BLaER1 (cell line): ENCODE data around the gene USP36.
A peak's percentile ranks its signal among the peaks of the same experiment; 100 is the strongest.

Source experiments
- H3K27ac ChIP-seq: shearing (Covaris generic); formaldehyde crosslinking; 2 replicates; pipeline ENCODE4 v1.8.1; 2022
- H3K27me3 ChIP-seq: shearing (Covaris generic); formaldehyde crosslinking; 2 replicates; pipeline ENCODE4 v1.8.1; 2022
- H3K36me3 ChIP-seq: shearing (Covaris generic); formaldehyde crosslinking; 2 replicates; pipeline ENCODE4 v1.8.1; 2022
- H3K4me1 ChIP-seq: shearing (Covaris generic); formaldehyde crosslinking; 2 replicates; pipeline ENCODE4 v1.8.1; 2022
- H3K4me2 ChIP-seq: shearing (Covaris generic); formaldehyde crosslinking; 2 replicates; pipeline ENCODE4 v1.8.1; 2022
- H3K4me3 ChIP-seq: shearing (Covaris generic); formaldehyde crosslinking; 2 replicates; pipeline ENCODE4 v1.8.1; 2022
- H3K9ac ChIP-seq: shearing (Covaris generic); formaldehyde crosslinking; 2 replicates; pipeline ENCODE4 v1.8.1; 2022
- H3K9me3 ChIP-seq: shearing (Covaris generic); formaldehyde crosslinking; 2 replicates; pipeline ENCODE4 v1.8.1; 2022
- H4K20me1 ChIP-seq: shearing (Covaris generic); formaldehyde crosslinking; 2 replicates; pipeline ENCODE4 v1.8.1; 2022
- Cebpa-rat ChIP-seq: shearing (Covaris generic); IDR thresholded peaks from 2 replicates; pipeline ENCODE4 v1.8.1; 2022

The USP36 gene

DNA sequence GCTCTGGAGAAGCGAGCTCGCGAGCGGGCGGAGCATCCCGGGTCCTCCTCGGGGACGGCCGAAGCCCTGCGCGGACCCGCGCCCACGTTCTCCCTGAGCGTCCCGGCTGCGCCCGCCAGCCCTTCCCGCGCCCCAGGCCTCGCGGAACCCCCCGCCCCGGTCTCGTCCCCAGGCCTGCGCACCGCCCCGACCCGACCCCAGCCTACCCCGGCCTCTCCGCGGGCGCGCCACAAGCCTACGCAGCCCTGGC, 159 bp downstream of the USP36 start:
- H3K36me3 ChIP-seq, result peaks cover 33% of the 10 kb centered on the region
- TF ChIP-seq Cebpa-rat, result no peak

GRCh38 chr17:78839762-78840529, 668 bp downstream of the USP36 start:
- Histone ChIP-seq H3K27ac (peak overlapping the region; percentile 91), H3K4me1 (peaks cover 47% of the 10 kb centered on the region), H3K4me3 (peak overlapping the region; percentile 95), H3K4me2 (peak overlapping the region; percentile 86), H3K36me3 (peaks cover 38% of the 10 kb centered on the region), H4K20me1 (peaks cover 56% of the 10 kb centered on the region), H3K9me3 (no peaks in the 10 kb centered on the region), H3K9ac (peak overlapping the region; percentile 92), H3K27me3 (no peaks in the 10 kb centered on the region)
- no peak for TF ChIP-seq Cebpa-rat

More for the DNA sequence above, 159 bp downstream of the USP36 start:
- Histone ChIP-seq H3K4me3 (peak overlapping the region; percentile 95), H3K27me3 (no peaks in the 10 kb centered on the region), H4K20me1 (peaks cover 51% of the 10 kb centered on the region), H3K9me3 (no peaks in the 10 kb centered on the region), H3K4me1 (peaks cover 47% of the 10 kb centered on the region), H3K4me2 (peak overlapping the region; percentile 86), H3K27ac (peak overlapping the region; percentile 91), H3K9ac (peak overlapping the region; percentile 92)

DNA sequence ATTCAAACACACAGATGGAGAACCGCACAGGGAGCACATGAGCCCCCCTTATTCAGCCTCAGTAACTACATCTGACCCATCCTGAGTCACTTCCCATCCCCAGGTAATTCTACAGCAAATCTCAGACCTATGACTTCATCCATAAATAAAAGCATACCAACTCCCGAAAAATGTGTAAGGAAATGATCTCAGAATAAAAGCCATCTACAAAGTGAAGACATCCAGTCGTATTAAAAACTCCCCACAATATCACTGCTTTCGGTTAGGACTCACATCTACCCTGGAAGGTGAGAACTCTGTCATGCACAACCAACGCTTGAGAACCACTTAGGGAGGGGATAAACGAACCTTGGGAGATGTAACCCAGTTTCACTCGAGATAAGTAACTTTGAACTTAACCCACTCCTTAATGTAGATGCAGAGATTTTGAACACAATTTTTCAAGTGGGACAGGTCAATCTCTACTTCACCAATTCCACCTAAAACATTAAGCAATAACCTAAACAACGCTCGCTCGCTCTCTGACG, 1.3 kb downstream of the USP36 start:
- no peak for TF ChIP-seq Cebpa-rat
- Histone ChIP-seq H3K27ac (peak overlapping the region; percentile 91; the same call in 1 of the 2 replicates), H4K20me1 (peaks cover 63% of the 10 kb centered on the region), H3K4me1 (peaks cover 44% of the 10 kb centered on the region), H3K4me3 (peak overlapping the region; percentile 95), H3K9ac (peak overlapping the region; percentile 92), H3K4me2 (peak overlapping the region; percentile 86), H3K9me3 (no peaks in the 10 kb centered on the region), H3K36me3 (peaks cover 45% of the 10 kb centered on the region), H3K27me3 (no peaks in the 10 kb centered on the region)

DNA sequence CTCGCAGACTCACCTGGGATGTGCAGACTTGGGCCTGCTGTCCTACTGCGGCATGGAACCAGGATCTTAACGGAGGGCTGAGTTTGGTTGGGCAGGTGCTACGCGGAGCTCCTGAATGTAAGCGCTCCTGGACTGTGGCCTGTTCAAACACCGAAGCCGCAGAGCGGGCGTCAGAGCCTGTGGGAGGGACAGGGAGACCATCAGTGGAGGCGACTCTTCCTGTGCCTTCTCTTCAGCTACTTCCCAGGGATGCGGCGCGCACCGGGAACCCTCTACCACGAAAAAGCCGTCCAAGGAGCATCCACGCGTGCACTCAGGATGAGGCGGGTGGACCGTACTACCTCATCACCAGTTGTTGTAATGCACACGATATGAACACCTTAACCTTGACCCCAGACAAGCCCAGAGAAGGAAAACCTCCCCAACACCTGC, 2.0 kb downstream of the USP36 start:
- Histone ChIP-seq H3K27me3 (no peaks in the 10 kb centered on the region), H3K36me3 (peaks cover 52% of the 10 kb centered on the region), H4K20me1 (peaks cover 68% of the 10 kb centered on the region), H3K4me1 (peaks cover 37% of the 10 kb centered on the region), H3K4me2 (peak overlapping the region; percentile 86), H3K9me3 (no peaks in the 10 kb centered on the region), H3K9ac (peak overlapping the region; percentile 92), H3K27ac (no peak overlapping the region), H3K4me3 (no peak overlapping the region; the same call in 1 of the 2 replicates)
- TF ChIP-seq Cebpa-rat, result no peak

DNA sequence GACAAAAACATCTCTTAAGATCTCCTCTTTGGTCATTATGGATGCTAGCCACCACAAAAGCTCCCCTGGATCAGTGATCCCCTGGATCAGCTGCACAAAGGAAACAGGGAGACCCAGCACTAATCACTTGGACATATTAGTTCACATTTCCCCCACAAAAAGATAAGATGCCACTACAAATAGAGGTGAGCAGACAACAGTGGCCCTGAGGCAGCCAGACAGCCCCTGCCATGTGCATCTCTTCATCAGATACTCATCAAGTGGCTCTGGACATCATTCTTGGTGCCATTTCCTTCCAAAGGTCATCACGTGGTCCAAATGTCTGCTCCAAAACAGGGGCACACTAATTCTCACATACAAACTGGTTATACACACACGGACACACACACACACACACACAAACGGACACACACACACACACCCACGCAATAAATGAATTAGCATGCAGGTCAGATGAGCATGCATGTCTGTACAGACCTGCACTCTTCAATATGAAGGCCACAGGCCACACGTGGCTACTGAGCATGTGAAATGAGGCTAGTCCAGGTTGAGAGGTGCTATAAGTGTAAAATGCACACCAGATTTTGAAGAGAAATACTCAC, 4.1 kb downstream of the USP36 start:
- H3K4me1 ChIP-seq, result peaks cover 21% of the 10 kb centered on the region
- no peak overlapping the region for H3K4me2 ChIP-seq
- no peak for TF ChIP-seq Cebpa-rat
- H3K4me3 ChIP-seq, result no peak overlapping the region
- peaks cover 89% of the 10 kb centered on the region for H4K20me1 ChIP-seq
- H3K36me3 ChIP-seq, result peaks cover 73% of the 10 kb centered on the region
- H3K9ac ChIP-seq, result no peak overlapping the region
- H3K9me3 ChIP-seq, result no peaks in the 10 kb centered on the region
- H3K27ac ChIP-seq, result no peak overlapping the region
- no peaks in the 10 kb centered on the region for H3K27me3 ChIP-seq

- no peak for TF ChIP-seq Cebpa-rat
- Histone ChIP-seq H3K9me3 (no peaks in the 10 kb centered on the region), H3K4me3 (no peak overlapping the region), H3K27ac (no peak overlapping the region), H4K20me1 (peaks cover 98% of the 10 kb centered on the region), H3K9ac (no peak overlapping the region), H3K4me2 (no peak overlapping the region), H3K4me1 (peaks cover 17% of the 10 kb centered on the region), H3K27me3 (no peaks in the 10 kb centered on the region), H3K36me3 (peaks cover 92% of the 10 kb centered on the region)
These were observed 6.0 kb downstream of the USP36 start for GRCh38 chr17:78834571-78834970.

DNA sequence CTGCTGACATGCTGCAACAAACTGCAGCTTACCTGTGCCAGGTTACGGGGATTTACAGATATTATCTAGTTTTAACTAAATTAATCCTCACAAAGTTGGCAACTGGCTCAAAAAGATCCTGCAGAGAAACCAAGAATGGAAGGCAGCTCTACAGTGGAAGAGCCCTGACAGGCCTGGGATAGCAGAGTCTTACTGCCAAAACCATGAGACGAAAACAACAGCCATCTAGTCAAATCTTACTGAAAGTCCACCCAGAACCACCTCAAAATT, 8.1 kb downstream of the USP36 start:
- peaks cover 14% of the 10 kb centered on the region for H3K4me1 ChIP-seq
- H3K9ac ChIP-seq, result no peak overlapping the region
- peaks cover 98% of the 10 kb centered on the region for H4K20me1 ChIP-seq
- H3K4me3 ChIP-seq, result no peak overlapping the region
- peaks cover 99% of the 10 kb centered on the region for H3K36me3 ChIP-seq
- H3K9me3 ChIP-seq, result no peaks in the 10 kb centered on the region
- no peak for TF ChIP-seq Cebpa-rat
- no peak overlapping the region for H3K4me2 ChIP-seq
- no peaks in the 10 kb centered on the region for H3K27me3 ChIP-seq
- no peak overlapping the region for H3K27ac ChIP-seq

GRCh38 chr17:78831688-78832540, 8.7 kb downstream of the USP36 start:
- Histone ChIP-seq H3K4me1 (peaks cover 20% of the 10 kb centered on the region), H3K9ac (no peak overlapping the region), H3K4me2 (no peak overlapping the region), H3K4me3 (no peak overlapping the region), H3K9me3 (no peaks in the 10 kb centered on the region), H3K36me3 (peaks cover 94% of the 10 kb centered on the region), H3K27ac (no peak overlapping the region), H3K27me3 (no peaks in the 10 kb centered on the region), H4K20me1 (peaks cover 98% of the 10 kb centered on the region)
- no peak for TF ChIP-seq Cebpa-rat

DNA sequence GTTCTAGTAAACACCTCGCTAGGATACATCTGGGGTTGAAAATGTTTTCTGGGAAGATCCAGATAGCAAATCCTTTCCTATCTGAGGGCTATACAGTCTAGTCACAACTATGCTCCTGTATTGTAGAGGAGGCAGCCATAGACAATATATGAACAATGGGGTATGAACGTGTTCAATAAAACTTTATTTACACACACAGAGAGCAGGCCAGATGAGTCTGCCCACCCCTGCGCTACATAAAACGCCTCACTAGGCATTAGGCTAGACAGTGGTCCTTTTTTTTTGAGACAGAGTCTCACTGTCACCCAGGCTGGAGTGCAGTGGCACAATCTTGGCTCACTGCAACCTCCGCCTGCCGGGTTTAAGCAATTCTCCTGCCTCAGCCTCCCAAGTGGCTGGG, 11.1 kb downstream of the USP36 start:
- H3K4me2 ChIP-seq, result no peak overlapping the region
- H3K36me3 ChIP-seq, result peaks cover 94% of the 10 kb centered on the region
- H3K4me1 ChIP-seq, result peaks cover 44% of the 10 kb centered on the region
- peaks cover 98% of the 10 kb centered on the region for H4K20me1 ChIP-seq
- no peak for TF ChIP-seq Cebpa-rat
- no peaks in the 10 kb centered on the region for H3K27me3 ChIP-seq
- H3K4me3 ChIP-seq, result no peak overlapping the region
- H3K9me3 ChIP-seq, result no peaks in the 10 kb centered on the region
- H3K9ac ChIP-seq, result no peak overlapping the region
- H3K27ac ChIP-seq, result no peak overlapping the region
